HG03060 (cell line): ENCODE data around the gene ADNP2.

ENCODE experiments used
- ATAC-seq: cut with Tn5 transposase; IDR thresholded peaks from one replicate; pipeline ENCODE4 v1.9.1; 2021; ENCODE audit warnings: low read depth, moderate number of reproducible peaks; ENCODE audit not compliant: unreplicated experiment

ADNP2 gene

GRCh38 chr18:80108739-80109675, at the start of gene ADNP2:
Gene ADNP2 (plus strand): TSS chr18:80109262. CDS start chr18:80117543, 8,281 bp downstream.
- peak; percentile 48 for ATAC-seq

- no peak for ATAC-seq
These were observed 49.1 kb upstream of the ADNP2 start for GRCh38 chr18:80059945-80060344.

GRCh38 chr18:80065705-80066104, 43.4 kb upstream of the ADNP2 start:
- no peak for ATAC-seq

- no peak for ATAC-seq
These were observed 41.7 kb upstream of the ADNP2 start for GRCh38 chr18:80067321-80067720.

GRCh38 chr18:80067897-80068296, 41.2 kb upstream of the ADNP2 start:
- ATAC-seq: no peak

- no peak for ATAC-seq
These were observed 40.3 kb upstream of the ADNP2 start for GRCh38 chr18:80068571-80069272.

- ATAC-seq: no peak
These were observed 38.2 kb upstream of the ADNP2 start for GRCh38 chr18:80070825-80071224.

- no peak for ATAC-seq
These were observed 34.9 kb upstream of the ADNP2 start for GRCh38 chr18:80074183-80074582.

- no peak for ATAC-seq
These were observed 34.4 kb upstream of the ADNP2 start for GRCh38 chr18:80074697-80075096.

GRCh38 chr18:80075940-80076339, 33.1 kb upstream of the ADNP2 start:
- no peak for ATAC-seq

- ATAC-seq: no peak
These were observed 32.7 kb upstream of the ADNP2 start for GRCh38 chr18:80076379-80076778.

- no peak for ATAC-seq
These were observed 31.2 kb upstream of the ADNP2 start for GRCh38 chr18:80077873-80078272.

GRCh38 chr18:80086281-80086680, 22.8 kb upstream of the ADNP2 start:
- no peak for ATAC-seq

GRCh38 chr18:80088036-80088435, 21.0 kb upstream of the ADNP2 start:
- ATAC-seq: no peak

- no peak for ATAC-seq
These were observed 20.2 kb upstream of the ADNP2 start for GRCh38 chr18:80088823-80089222.

- ATAC-seq: no peak
These were observed 13.6 kb upstream of the ADNP2 start for GRCh38 chr18:80095414-80095813.

- ATAC-seq: no peak
These were observed 13.0 kb upstream of the ADNP2 start for GRCh38 chr18:80096032-80096565.

GRCh38 chr18:80097201-80097600, 11.9 kb upstream of the ADNP2 start:
- no peak for ATAC-seq

GRCh38 chr18:80103231-80103630, 5.8 kb upstream of the ADNP2 start:
- no peak for ATAC-seq

- no peak for ATAC-seq
These were observed 4.7 kb upstream of the ADNP2 start for GRCh38 chr18:80104364-80104779.
